Thyroid gland (tissue), 4 donors: ENCODE results near the gene TSHR.
A peak's percentile ranks its signal among the peaks of the same experiment; 100 is the strongest.

Source experiments
- POLR2A ChIP-seq, 2 donors: fragments of 450-650 bp; IDR thresholded peaks; one replicate each; pipeline ENCODE4 v1.6.1; 2017; ENCODE audit warnings: antibody characterized with exemption in 2 of 2, mild to moderate bottlenecking in 2 of 2, moderate library complexity in 1 of 2
- TF ChIP-seq, protein P1 (sequence below), 6 experiments: fragments of 200-600 bp in 3 of 6; fragments of 450-650 bp in 3 of 6; sonication (generic) in 3 of 6; IDR thresholded peaks; one replicate each; pipeline ENCODE4 v1.5.1; 2016 to 2019; ENCODE audit warnings: antibody characterized with exemption in 6 of 6, mild to moderate bottlenecking in 2 of 6, inconsistent platforms in 1 of 6, moderate library complexity in 1 of 6

DNA sequence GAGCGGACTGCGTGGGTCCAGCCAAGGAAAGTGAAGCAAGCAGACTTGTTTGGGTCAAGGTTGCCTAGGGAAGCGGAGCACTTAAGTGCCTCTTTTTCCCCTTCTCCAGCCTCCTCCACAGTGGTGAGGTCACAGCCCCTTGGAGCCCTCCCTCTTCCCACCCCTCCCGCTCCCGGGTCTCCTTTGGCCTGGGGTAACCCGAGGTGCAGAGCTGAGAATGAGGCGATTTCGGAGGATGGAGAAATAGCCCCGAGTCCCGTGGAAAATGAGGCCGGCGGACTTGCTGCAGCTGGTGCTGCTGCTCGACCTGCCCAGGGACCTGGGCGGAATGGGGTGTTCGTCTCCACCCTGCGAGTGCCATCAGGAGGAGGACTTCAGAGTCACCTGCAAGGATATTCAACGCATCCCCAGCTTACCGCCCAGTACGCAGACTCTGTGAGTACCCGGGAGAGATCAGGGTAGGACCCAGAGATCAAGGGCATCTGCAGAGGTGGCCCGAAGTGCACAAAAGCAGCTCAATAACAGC lies at the start of gene TSHR:
- peak in 1 of 2 donors; percentile 69 for TF ChIP-seq POLR2A (IDR thresholded peaks at IDR 0.05)
- TF ChIP-seq, protein P1, sequence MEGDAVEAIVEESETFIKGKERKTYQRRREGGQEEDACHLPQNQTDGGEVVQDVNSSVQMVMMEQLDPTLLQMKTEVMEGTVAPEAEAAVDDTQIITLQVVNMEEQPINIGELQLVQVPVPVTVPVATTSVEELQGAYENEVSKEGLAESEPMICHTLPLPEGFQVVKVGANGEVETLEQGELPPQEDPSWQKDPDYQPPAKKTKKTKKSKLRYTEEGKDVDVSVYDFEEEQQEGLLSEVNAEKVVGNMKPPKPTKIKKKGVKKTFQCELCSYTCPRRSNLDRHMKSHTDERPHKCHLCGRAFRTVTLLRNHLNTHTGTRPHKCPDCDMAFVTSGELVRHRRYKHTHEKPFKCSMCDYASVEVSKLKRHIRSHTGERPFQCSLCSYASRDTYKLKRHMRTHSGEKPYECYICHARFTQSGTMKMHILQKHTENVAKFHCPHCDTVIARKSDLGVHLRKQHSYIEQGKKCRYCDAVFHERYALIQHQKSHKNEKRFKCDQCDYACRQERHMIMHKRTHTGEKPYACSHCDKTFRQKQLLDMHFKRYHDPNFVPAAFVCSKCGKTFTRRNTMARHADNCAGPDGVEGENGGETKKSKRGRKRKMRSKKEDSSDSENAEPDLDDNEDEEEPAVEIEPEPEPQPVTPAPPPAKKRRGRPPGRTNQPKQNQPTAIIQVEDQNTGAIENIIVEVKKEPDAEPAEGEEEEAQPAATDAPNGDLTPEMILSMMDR (IDR thresholded peaks at IDR 0.05) = no peak
